OCI-M2 (cell line): ENCODE results near the gene PRKRIP1.
"Not testable (repeated sequence)": the region's sequence is repeated elsewhere in the genome, so short reads cannot be mapped to it uniquely, and the experiment has no call there.

ENCODE experiments used
- DNase-seq: peaks from one replicate; lab custom pipeline; 2025; ENCODE audit not compliant: unreplicated experiment; lab: John Stamatoyannopoulos, UW

The PRKRIP1 gene

DNA sequence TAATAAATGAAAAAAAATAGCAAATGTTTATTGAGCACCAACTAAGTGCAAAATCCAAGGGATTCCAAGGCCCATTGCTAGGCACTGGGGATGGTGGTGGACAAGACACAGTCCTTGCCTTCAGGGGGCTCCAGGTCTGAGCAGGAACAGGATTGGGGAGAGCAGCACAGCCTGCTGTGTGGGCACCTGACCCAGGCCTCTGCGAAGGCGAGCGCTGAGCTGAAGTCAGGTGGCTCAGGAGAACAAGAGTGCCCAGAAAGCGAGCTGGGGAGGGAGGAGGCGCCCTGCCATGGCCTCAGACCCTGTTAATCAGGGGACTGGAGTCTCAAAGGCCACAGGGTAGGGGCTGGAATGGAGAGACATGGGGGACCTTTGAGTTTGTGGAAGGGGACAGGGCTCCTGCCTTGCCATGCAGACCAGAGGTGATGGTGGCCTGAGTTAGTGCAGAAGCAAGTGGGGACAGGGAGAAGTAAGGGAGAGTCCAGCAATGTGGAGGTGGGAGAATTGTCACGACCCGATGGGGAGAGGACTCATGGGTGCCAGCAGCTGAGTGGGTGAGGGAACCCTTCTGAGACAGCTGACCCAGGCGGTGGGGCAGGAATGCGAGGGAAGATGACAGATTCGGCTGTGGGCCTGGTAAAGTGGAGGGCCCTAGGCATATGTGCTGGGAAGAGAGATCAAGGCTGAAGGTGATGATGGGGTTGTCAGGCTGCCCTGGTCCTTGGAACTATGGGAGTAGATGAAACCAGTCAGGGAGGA is 33.2 kb downstream of the PRKRIP1 start:
- DNase-seq: no peak

DNA sequence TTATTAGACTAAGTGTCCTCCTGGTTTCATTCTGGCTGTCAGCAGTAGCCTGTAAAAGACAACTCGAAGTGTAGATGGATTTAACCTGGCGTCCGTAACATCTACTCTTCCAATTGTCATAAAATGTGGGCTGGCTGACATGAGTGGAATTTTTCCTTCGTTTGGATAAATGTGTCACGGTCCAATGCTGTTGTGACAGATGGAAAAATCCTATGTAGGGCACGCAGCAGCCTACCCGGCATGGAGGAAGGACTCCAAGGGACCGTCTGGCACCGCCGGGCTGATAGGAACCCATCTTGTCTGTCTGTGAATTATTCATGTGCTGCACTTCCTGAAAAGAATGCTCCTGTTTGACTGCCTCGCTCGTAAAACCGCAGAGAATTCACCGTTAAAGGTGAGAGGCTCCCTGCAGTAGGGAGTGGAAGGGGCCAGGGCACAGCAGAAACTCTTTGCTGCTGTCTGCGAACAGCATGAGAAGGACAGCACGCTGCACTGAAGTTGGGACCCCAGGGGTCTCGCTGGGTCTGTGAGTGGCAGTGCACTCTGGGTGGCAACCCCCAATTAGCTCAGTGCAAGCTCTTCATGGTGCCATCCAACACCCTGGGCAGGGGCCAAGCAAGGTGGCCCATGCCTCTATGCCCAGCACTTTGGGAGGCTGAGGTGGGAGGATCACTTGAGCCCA is 35.6 kb downstream of the PRKRIP1 start:
- no peak for DNase-seq

DNA sequence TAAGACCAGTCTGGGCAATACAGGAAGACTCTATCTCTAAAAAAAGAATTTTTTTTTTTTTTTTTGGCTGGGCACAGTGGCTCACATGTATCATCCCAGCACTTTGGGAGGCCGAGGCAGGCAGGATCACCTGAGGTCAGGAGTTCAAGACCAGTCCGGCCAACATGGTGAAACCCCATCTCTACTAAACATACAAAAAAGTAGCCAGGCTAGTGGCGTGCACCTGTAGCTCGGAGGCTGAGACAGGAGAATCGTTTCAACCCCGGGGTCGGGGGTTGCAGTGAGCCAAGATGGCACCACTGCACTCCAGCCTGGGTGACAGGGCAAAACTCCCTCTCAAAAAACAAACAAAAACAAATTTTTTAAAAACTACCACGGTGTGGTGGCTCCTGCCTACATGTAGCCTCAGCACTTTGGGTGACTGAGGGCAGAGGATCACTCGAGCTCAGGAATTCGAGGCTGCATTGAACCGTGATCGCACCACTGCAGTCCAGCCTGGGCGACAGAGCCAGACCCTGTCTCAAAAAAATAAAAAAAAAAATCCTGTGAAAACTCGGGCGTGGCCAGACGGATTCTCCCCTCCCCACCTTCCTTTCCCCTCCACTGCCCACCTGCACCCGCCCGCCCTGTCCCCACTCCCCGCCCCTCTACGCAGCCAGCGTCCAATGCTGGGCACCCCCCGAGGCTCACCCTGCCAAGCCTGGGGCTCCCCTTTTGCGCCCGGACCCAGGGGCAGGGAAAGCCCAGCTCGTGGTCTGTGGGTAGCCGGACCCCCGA is 36.5 kb downstream of the PRKRIP1 start:
- DNase-seq: no peak

DNA sequence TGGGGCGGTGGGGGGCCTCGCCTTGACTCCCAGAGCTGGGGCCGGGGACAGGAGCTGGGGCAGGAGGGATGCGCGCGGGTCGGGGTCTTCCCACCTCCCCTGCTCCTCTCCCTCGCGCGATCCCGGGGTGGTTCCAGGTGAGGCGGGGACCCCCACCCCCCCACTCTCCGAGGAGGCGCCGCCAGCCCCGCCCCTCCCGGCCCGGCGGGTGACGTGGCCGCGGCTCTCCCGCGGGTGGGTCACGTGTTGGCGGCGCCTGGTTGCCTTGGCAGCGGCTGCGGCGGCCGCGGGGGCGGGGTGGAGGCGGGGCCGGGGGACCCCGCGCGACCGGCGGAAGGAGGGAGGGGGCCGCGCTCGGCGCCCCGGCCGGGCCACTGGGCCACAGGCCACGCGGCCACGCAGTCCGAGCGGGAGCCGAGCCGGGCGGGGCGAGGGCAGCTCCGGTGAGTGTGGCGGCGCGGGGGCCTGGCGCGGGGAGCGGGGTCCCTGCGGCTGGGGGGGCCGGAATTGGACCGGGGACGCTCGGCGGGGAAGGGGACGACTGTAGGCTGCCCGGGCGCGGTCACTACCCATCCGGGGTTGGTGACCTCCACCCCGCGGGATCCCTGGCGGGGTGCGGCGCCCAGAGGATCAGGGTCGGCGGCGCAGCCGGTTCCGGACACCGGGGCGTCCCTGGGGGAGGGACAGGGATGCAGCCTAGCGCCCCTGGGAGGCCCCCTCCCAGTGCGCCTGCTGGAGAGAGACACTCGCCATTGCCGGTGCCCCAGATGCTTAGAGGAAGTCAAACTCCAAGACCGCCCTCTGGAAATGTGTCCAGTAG is 37.3 kb downstream of the PRKRIP1 start, which contains the start of gene ORAI2:
TSS of gene ORAI2 (plus strand) at position 357 of the 820 bp plus-strand sequence. CDS start 5,382 bp downstream, outside the sequence.
- DNase-seq: no peak

- no peak for DNase-seq
These were observed 37.9 kb downstream of the PRKRIP1 start for GRCh38 chr7:102434039-102434486.

- DNase-seq: no peak
These were observed 40.0 kb downstream of the PRKRIP1 start for GRCh38 chr7:102436118-102436517.

GRCh38 chr7:102439963-102440795 is 44.0 kb downstream of the PRKRIP1 start:
- DNase-seq: no peak

DNA sequence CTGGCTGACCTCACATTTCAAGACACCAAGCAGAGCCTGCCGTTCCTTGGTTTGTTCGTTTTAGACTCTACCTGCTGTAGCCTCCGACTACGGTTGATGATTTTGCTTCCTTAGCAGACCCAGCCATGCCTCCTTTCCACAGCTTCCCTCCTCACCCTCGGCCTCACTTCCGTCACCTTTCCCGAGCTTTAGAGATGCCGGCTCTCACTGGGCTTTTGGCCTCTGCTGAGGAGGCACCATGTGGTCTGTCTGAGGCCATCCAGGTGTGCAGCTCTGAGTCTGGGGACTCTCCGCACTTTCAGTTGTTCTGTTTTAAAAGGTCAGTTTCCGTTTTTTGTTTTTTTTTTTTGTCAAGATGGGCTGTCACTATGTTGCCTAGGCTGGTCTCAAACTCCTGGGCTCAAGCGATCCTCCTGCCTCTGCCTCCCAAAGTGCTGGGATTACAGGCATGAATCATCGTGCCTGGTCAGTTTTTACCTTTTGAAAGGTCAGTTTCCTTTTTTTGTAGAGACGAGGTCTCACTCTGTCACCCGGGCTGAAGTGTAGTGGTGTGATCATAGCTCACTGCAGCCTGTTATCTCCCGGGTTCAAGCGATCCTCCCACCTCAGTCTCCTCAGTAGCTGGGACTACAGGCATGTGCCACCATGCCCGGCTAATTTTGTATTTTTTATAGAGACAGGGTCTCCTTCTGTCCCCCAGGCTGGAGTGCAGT is 49.0 kb downstream of the PRKRIP1 start:
- no peak for DNase-seq

DNA sequence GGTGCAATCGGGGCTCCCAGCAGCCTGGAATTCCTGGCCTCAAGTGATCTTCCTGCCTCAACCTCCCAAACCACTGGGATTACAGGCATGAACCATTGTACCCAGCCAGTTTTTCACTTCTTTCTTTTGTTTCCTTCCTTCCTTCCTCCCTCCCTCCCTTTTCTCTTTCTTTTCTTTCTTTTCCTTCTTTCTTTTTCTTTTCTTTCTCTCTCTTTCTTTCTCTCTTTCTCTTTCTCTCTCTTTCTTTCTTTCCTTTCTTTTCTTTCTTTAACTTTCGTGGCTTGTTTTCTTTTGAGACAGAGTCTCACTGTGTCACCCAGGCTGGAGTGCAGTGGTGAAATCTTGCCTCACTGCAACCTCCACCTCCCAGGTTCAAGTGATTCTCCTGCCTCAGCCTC is 49.5 kb downstream of the PRKRIP1 start:
- DNase-seq: no peak

DNA sequence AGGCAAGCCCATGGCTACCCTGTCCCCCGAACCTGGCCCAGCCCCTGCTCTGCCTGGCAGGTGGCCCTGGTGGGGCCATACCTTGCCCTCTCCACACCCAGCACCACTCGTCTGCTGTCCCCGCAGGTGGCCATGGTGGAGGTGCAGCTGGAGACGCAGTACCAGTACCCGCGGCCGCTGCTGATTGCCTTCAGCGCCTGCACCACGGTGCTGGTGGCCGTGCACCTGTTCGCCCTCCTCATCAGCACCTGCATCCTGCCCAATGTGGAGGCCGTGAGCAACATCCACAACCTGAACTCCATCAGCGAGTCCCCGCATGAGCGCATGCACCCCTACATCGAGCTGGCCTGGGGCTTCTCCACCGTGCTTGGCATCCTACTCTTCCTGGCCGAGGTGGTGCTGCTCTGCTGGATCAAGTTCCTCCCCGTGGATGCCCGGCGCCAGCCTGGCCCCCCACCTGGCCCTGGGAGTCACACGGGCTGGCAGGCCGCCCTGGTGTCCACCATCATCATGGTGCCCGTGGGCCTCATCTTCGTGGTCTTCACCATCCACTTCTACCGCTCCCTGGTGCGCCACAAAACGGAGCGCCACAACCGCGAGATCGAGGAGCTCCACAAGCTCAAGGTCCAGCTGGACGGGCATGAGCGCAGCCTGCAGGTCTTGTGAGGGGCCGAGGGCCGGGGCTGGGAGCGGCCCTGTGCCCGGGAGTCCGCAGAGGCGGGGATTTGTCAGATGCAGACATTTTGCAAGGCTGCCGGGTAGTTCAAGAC is 50.4 kb downstream of the PRKRIP1 start:
- no peak for DNase-seq

DNA sequence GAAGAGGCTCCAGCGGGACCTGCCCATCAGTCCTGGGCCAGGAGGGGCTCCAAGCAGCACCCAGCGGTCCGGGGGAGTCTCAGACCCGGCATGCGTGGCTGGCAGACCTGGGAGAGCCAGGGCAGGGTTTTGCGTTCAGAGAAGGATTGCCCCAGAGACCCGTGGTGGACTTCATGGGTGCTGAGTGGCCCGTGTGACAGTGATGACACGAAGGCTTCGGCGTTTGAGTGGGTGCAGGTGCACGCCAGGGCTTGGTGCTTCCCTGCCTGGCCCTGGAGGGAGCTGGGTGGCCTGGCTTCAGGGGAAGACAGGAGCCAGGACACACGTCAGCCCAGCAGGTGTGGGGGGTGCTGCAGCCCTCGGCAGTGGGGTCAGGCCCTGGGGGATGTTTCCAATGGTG is 51.1 kb downstream of the PRKRIP1 start:
- no peak for DNase-seq

- no peak for DNase-seq
These were observed 53.0 kb downstream of the PRKRIP1 start for GRCh38 chr7:102449136-102449535.

DNA sequence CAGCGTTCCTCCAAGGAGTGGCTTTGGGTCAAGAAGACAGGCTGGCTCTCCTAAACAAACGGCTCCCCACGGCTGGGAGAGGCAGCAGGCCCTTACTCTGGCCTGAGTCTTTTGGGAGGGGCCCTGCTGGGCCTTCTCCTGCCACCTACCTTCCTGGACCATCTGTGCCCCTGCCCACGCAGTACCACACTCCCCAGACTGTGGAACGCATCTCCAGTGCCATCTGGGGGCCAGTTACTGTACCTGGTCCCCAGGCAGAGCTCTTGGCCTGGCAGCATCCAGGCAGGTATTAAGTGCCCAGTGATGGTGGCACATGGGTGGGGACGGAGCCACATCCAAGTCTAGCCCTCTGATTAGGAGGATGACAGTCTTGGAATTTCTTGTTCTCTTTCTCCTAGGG is 54.1 kb downstream of the PRKRIP1 start:
- DNase-seq: no peak

- no peak for DNase-seq
These were observed 55.4 kb downstream of the PRKRIP1 start for GRCh38 chr7:102451371-102452054.

DNA sequence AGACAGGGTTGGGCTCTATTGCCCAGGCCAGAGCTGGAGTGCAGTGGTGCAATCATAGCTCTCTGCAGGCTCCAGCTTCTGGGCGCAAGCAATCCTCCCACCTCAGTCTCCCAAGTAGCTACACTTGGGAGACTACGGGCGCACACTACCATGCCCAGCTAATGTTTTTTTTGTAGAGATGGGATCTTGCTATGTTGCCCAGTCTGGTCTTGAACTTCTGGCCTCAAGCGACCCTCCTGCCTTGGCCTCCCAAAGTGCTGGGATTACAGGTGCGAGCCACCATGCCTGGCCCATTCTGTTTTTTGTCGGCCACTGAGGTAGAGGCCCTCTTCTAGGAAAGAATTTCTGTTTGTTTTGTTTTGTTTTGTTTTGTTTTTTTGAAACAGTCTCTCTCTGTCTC is 56.3 kb downstream of the PRKRIP1 start:
- DNase-seq: no peak

- DNase-seq: no peak
These were observed 57.2 kb downstream of the PRKRIP1 start for GRCh38 chr7:102453319-102453718.

- DNase-seq: no peak
These were observed 58.3 kb downstream of the PRKRIP1 start for GRCh38 chr7:102454468-102454867.

DNA sequence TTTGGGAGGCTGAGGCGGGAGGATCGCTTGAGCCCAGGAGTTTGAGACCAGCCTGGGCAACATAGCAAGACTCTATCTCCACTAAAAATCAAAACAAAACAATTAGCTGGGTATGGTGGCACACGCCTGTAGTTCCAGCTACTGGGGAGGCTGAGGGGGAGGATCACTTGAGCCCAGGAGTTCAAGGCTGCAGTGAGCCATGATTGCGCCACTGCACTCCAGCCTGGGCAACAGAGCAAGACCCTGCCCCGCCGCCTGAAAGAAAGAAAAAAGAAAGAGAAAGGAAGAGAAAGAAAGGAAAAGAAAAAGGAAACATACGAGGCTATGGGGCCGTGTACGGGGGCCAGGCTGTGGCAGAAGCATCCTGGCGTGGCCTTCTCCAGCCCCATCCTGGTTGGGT is 58.8 kb downstream of the PRKRIP1 start:
- not testable (repeated sequence) for DNase-seq
